HFFc6 (cell line): Measurements from ENCODE around the gene FAM181A. TPM values are rescaled to one million over a fixed set of nuclear protein-coding genes. Genes with fewer than 3 reads are reported as not detected.

Experiments
- DNase-seq: peaks from one replicate; pipeline ENCODE4 v3.0.0-alpha.2; 2018
- H3K27ac Mint-ChIP-seq: 2 replicates; pipeline ENCODE4 v1.8.0; 2020; ENCODE audit warnings: mild to moderate bottlenecking, mixed read lengths
- H3K27me3 Mint-ChIP-seq: 2 replicates; pipeline ENCODE4 v1.8.0; 2021; ENCODE audit warnings: mild to moderate bottlenecking, moderate library complexity, mixed read lengths; ENCODE audit not compliant: insufficient read depth
- H3K36me3 Mint-ChIP-seq: 2 replicates; pipeline ENCODE4 v1.8.0; 2021; ENCODE audit warnings: low read depth, mixed read lengths
- H3K4me1 Mint-ChIP-seq: 2 replicates; pipeline ENCODE4 v1.8.0; 2020; ENCODE audit warnings: low read depth, mixed read lengths
- H3K4me3 Mint-ChIP-seq: 2 replicates; pipeline ENCODE4 v1.8.0; 2020; ENCODE audit warnings: mild to moderate bottlenecking, moderate library complexity, mixed read lengths
- H3K9me3 Mint-ChIP-seq: 2 replicates; pipeline ENCODE4 v1.8.0; 2020; ENCODE audit warnings: mild to moderate bottlenecking, mixed read lengths
- total RNA-seq, 6 experiments: library from RNA; stranded (reverse); fragmentation: NEBNext Ultra II Directional; extraction: Animal tissue kit (Norgen Biotek cat#: 25700); gene quantifications; 2 replicates in 1 of 6; 3 replicates in 5 of 6; pipeline ENCODE4 v1.2.3, GENCODE V29; 2021
- TF ChIP-seq, protein P1 (sequence below): fragments of 200-600 bp; sonication (generic); IDR thresholded peaks from 2 replicates; pipeline ENCODE4 v1.5.0; 2021; ENCODE audit warnings: antibody characterized with exemption, mild to moderate bottlenecking

The FAM181A gene
- total RNA-seq, 6 experiments from 2014 or later = not detected

GRCh38 chr14:93949511-93950075 is 22.4 kb downstream of the FAM181A start:
- H3K4me1 Mint-ChIP-seq = peaks cover 22% of the 10 kb centered on the region
- H3K27ac Mint-ChIP-seq = no peak overlapping the region
- H3K9me3 Mint-ChIP-seq = no peaks in the 10 kb centered on the region
- H3K36me3 Mint-ChIP-seq = no peaks in the 10 kb centered on the region
- DNase-seq = no peak
- TF ChIP-seq, protein P1, sequence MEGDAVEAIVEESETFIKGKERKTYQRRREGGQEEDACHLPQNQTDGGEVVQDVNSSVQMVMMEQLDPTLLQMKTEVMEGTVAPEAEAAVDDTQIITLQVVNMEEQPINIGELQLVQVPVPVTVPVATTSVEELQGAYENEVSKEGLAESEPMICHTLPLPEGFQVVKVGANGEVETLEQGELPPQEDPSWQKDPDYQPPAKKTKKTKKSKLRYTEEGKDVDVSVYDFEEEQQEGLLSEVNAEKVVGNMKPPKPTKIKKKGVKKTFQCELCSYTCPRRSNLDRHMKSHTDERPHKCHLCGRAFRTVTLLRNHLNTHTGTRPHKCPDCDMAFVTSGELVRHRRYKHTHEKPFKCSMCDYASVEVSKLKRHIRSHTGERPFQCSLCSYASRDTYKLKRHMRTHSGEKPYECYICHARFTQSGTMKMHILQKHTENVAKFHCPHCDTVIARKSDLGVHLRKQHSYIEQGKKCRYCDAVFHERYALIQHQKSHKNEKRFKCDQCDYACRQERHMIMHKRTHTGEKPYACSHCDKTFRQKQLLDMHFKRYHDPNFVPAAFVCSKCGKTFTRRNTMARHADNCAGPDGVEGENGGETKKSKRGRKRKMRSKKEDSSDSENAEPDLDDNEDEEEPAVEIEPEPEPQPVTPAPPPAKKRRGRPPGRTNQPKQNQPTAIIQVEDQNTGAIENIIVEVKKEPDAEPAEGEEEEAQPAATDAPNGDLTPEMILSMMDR = no peak
- peaks cover 10% of the 10 kb centered on the region for H3K27me3 Mint-ChIP-seq
- no peak overlapping the region for H3K4me3 Mint-ChIP-seq

DNA sequence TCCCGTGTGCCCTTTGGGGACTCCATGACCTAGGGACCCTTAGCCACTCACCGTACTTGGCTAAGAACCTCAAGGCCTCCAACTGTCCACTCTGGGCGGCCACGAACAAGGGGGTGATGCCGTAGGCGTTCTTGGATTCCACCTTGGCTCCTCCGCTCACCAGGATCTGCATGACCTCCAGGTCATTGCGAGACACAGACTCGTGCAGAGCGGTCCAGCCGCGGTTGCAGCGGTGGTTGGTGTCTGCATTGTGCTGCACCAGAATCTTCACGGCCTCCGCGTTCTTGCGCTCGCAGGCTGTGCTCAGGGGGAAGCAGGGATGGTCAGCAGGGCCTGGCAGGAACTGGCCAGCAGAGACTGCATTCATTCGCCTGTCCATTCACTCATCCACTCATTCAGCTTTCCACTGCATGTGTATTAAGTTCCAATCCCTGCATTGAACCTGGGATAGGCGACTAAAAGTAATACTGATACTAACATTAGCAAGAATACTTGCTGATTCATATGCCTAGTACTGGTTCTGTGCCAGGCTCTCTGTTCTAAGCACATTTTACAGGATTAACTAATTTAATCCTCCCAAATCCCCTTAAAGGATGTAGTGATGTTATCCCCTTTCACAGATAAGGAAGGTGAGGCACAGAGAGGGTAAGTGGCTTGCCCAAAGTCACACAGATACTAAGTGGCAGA is 23.9 kb downstream of the FAM181A start:
- no peak for DNase-seq
- H3K27me3 Mint-ChIP-seq = peaks cover 10% of the 10 kb centered on the region
- TF ChIP-seq, protein P1 = no peak

GRCh38 chr14:93951635-93952540 is 24.7 kb downstream of the FAM181A start:
- Mint-ChIP-seq H3K27ac (no peak overlapping the region), H3K27me3 (peaks cover 10% of the 10 kb centered on the region), H3K36me3 (no peaks in the 10 kb centered on the region), H3K4me3 (no peak overlapping the region), H3K4me1 (no peaks in the 10 kb centered on the region), H3K9me3 (no peaks in the 10 kb centered on the region)
- DNase-seq = no peak
- TF ChIP-seq, protein P1 = no peak

More for the DNA sequence above, 23.9 kb downstream of the FAM181A start:
- no peaks in the 10 kb centered on the region for H3K9me3 Mint-ChIP-seq
- H3K36me3 Mint-ChIP-seq = no peaks in the 10 kb centered on the region
- H3K27ac Mint-ChIP-seq = no peak overlapping the region
- H3K4me1 Mint-ChIP-seq = peaks cover 8% of the 10 kb centered on the region
- H3K4me3 Mint-ChIP-seq = no peak overlapping the region

DNA sequence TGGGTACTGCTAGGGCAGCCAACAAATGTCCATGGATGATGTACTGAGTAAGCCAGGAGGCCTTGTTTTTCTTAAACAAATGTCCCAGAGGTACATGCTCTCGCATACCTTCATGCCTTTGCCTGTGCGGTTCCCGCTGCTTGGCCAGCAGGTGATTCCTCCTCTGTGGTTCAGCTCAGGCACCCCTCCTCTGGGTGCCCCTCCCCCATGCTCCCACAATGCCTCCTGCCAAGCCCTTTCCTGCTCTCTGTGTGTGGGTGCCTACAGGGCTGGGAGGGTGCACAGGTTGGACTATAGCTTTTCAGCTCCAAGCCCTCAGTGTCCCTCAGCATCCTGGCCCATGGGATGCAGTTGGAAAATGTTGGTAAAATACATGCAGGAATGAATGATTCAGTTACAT is 25.7 kb downstream of the FAM181A start:
- no peak for DNase-seq
- no peaks in the 10 kb centered on the region for H3K4me1 Mint-ChIP-seq
- no peaks in the 10 kb centered on the region for H3K9me3 Mint-ChIP-seq
- TF ChIP-seq, protein P1 = no peak
- H3K36me3 Mint-ChIP-seq = no peaks in the 10 kb centered on the region
- H3K27ac Mint-ChIP-seq = no peak overlapping the region
- peaks cover 10% of the 10 kb centered on the region for H3K27me3 Mint-ChIP-seq
- H3K4me3 Mint-ChIP-seq = no peak overlapping the region

DNA sequence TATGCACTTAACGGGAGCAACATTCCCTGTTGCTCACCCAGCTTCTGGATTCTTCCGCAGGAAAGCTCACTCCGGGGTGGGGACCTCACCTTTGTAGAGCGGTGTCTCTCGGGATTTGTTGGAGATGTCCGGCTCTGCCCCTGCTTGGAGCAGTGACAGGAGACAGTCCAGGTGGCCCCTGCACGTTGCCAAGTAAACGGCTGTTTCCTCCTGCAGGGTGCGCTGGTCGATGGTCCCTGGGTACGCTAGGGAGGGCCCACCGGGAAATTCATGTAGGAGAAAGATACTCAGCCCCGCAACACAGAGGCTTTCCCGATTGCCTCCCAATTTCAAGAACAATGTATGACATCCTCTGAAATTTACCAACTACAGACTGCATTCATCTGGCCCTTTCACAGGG is 26.1 kb downstream of the FAM181A start:
- Mint-ChIP-seq H3K36me3 (no peaks in the 10 kb centered on the region), H3K9me3 (no peaks in the 10 kb centered on the region), H3K4me3 (no peak overlapping the region), H3K27ac (no peak overlapping the region), H3K27me3 (peaks cover 10% of the 10 kb centered on the region), H3K4me1 (no peaks in the 10 kb centered on the region)
- TF ChIP-seq, protein P1 = no peak; the same call in 1 of the 2 replicates
- DNase-seq = no peak
